Measurements from ENCODE around the gene CDH1.

DNA sequence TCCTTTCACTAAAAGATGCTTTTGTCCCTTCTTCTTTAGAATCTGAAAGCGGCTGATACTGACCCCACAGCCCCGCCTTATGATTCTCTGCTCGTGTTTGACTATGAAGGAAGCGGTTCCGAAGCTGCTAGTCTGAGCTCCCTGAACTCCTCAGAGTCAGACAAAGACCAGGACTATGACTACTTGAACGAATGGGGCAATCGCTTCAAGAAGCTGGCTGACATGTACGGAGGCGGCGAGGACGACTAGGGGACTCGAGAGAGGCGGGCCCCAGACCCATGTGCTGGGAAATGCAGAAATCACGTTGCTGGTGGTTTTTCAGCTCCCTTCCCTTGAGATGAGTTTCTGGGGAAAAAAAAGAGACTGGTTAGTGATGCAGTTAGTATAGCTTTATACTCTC, 96.2 kb downstream of the CDH1 start:
- TF ChIP-seq, protein P1, sequence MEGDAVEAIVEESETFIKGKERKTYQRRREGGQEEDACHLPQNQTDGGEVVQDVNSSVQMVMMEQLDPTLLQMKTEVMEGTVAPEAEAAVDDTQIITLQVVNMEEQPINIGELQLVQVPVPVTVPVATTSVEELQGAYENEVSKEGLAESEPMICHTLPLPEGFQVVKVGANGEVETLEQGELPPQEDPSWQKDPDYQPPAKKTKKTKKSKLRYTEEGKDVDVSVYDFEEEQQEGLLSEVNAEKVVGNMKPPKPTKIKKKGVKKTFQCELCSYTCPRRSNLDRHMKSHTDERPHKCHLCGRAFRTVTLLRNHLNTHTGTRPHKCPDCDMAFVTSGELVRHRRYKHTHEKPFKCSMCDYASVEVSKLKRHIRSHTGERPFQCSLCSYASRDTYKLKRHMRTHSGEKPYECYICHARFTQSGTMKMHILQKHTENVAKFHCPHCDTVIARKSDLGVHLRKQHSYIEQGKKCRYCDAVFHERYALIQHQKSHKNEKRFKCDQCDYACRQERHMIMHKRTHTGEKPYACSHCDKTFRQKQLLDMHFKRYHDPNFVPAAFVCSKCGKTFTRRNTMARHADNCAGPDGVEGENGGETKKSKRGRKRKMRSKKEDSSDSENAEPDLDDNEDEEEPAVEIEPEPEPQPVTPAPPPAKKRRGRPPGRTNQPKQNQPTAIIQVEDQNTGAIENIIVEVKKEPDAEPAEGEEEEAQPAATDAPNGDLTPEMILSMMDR (IDR thresholded peaks at IDR 0.05), result no peak
- TF ChIP-seq, protein P2, sequence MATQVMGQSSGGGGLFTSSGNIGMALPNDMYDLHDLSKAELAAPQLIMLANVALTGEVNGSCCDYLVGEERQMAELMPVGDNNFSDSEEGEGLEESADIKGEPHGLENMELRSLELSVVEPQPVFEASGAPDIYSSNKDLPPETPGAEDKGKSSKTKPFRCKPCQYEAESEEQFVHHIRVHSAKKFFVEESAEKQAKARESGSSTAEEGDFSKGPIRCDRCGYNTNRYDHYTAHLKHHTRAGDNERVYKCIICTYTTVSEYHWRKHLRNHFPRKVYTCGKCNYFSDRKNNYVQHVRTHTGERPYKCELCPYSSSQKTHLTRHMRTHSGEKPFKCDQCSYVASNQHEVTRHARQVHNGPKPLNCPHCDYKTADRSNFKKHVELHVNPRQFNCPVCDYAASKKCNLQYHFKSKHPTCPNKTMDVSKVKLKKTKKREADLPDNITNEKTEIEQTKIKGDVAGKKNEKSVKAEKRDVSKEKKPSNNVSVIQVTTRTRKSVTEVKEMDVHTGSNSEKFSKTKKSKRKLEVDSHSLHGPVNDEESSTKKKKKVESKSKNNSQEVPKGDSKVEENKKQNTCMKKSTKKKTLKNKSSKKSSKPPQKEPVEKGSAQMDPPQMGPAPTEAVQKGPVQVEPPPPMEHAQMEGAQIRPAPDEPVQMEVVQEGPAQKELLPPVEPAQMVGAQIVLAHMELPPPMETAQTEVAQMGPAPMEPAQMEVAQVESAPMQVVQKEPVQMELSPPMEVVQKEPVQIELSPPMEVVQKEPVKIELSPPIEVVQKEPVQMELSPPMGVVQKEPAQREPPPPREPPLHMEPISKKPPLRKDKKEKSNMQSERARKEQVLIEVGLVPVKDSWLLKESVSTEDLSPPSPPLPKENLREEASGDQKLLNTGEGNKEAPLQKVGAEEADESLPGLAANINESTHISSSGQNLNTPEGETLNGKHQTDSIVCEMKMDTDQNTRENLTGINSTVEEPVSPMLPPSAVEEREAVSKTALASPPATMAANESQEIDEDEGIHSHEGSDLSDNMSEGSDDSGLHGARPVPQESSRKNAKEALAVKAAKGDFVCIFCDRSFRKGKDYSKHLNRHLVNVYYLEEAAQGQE (IDR thresholded peaks at IDR 0.05; ENCODE audit: insufficient read depth in 1 of 2, low read depth in 2 of 2, low read length in 1 of 2), result no peak

Measured in Panc1 (cell line).